GM12891 (cell line): Measurements from ENCODE around the gene DDX23.

Experiments
- POLR2A ChIP-seq: IDR thresholded peaks from 2 replicates; pipeline ENCODE4 v1.6.1; 2011; ENCODE audit warnings: low read depth, low read length, control low read depth
- POLR2AphosphoS5 ChIP-seq: IDR thresholded peaks from 2 replicates; pipeline ENCODE4 v1.6.1; 2011; ENCODE audit warnings: low read depth, low read length, control low read depth
- POU2F2 ChIP-seq: IDR thresholded peaks from 2 replicates; pipeline ENCODE4 v1.6.1; 2011; ENCODE audit warnings: low read depth, mild to moderate bottlenecking, control low read depth, low read length, moderate library complexity
- SPI1 ChIP-seq: IDR thresholded peaks from 2 replicates; pipeline ENCODE4 v1.6.1; 2011; ENCODE audit warnings: low read depth, low read length, control low read depth
- TAF1 ChIP-seq: IDR thresholded peaks from 2 replicates; pipeline ENCODE4 v1.6.1; 2011; ENCODE audit warnings: low read depth, low read length, control low read depth

DNA sequence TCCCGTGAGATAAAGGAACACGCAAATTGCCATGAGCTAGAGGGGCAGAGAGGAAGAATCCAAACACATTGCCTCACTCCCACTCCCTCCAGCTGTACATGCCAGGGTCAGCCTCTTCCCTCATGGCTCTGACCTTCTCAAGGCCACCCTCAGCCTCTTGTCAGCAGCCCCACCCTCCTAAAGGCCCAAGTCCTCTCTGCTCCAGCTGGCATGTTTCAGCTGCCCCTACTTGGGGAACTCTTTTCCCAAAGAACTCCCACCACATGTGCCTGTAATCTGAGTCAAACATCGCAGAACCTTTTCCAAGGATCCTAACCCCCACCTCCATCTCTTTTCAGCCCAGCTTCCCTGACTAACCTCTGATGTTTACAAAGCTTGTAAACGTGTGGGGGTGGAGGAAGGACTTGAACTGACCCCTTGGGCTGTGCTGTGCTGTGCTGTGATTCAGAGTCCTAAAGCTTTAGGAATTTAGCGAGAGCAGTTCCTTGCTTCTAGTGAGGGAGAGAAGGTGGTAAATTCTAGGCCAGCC is 41.0 kb downstream of the DDX23 start:
- TF ChIP-seq POLR2A, result no peak
- TF ChIP-seq TAF1, result no peak
- TF ChIP-seq POLR2AphosphoS5, result no peak
- no peak for TF ChIP-seq POU2F2
- no peak for TF ChIP-seq SPI1
